HG03460 (cell line): Measurements from ENCODE around the gene UNG.

Experiments
- ATAC-seq: cut with Tn5 transposase; IDR thresholded peaks from one replicate; pipeline ENCODE4 v1.9.1; 2021; ENCODE audit not compliant: unreplicated experiment

The UNG gene

DNA sequence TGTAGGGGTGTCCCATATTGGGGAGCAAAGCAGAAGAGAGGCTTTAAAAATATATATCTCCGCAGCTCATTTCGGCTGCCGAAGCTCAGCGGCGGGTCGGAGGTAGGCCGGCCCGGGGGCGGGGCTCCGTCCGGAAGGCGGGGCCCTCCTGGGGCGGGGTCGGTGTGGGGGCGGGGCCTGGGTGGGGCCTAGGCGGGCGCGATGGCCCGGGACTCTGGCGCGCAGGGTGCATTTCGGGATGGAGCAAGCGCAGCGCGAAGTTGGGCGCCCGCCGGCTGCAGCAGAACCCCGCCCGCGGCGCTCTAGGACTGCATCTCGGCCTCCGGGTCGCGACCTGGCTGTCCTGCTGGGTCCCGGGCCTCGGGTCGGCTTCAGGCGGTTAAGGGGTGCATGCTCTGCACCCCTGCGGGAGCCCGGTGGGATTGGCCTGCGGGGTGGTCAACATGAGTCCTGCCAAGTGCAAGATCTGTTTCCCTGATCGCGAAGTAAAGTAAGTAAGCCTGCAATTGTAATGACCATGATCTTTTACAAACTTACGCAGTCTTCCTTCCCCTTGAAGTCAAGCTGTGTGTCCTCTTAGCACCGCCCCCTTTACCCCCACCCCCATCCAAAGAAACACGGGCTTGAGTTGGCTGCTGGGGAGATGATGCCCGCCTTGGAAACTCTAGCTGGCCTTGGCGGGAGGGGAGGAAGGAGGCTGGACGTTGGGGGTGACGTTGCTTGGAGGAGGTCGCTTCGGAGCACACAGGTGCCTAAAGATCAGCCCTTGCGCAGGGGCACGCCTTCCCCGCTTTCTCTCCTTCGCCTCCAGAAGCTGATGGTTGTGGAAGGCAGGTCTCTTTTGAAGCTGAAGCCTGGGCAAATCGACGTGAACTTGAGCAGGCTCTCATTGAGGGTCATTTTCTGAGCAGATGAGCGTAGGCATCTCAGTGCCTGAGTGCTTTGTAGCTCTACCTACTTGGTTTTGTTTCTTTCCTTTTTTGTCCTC, 57.3 kb downstream of the UNG start:
- ATAC-seq: peak; percentile 86

DNA sequence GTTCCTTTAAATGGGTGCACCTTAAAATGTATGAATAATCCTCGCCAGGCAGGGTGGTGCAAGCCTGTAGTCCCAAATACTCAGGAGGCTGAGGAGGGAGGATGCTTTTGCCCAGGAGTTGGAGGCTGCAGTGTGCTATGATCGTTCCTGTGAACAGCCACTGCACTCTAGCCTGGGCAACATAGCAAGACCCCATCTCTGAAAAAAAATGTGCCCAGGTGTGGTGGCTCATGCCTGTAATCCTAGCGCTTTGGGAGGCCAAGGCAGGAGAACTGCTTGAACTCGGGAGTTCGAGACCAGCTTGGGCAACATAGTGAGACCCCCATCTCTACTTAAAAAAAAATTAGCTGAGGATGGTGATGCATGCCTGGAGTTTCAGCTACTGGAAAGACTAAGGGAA, 58.6 kb downstream of the UNG start:
- ATAC-seq: no peak

DNA sequence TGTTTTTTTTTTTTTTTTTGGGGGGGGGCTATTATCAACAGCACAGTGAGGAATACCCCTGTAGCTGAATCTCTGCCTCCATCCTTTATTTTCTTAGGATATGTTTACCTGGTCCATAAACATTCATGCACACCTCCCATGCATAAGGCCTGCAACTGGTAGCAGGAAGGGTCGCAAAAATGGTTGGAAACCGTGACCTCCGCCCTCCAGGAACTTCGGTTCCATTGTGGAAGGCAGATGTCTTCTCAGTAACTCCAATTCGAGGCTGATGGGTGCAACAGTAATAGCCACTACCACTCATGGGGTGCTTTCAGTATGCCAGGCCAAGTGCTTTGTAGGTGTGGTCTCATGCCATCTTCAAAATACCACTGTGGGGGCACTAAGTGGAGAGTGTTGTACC, 59.2 kb downstream of the UNG start:
- no peak for ATAC-seq

DNA sequence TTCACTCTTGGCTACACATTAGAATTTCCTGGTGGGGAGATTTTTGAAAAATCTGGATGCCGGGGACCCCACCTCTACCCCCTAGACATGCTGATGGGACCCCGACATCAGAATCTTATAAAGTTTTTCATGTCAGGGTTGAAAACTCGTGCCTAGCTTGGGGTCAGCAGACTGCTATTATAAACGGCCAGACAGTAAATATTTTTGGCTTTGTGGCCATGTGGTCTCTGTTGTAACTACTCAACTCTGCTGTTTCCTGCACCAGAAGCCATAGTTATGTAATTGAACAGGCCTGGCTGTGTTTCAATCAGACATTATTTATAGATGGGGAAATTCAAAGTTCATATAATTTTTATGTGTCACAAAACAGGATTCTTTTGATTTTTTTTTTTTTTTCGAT, 60.6 kb downstream of the UNG start:
- ATAC-seq: no peak

DNA sequence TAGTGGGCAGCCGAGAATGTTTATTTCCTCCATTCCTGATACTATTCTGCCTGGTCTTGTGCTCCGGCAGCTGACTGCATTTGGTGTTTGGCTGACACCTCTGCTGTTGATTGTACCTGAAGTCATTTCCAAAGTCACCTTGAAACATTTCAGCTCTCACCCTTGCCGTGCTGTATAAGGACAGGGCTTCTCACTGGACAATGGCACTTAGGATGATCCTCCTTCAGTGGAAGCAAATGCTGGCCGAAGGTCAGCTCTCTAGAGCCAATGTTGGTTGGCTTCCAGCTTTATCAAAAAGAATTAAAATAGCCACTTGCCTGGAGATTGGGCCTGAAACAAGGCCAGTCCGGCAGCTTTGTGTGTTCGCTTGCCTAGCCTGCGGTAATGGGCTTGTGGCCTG, 63.0 kb downstream of the UNG start:
- ATAC-seq: no peak
